ENCODE results near the gene EMILIN1.

GRCh38 chr2:27039426-27039825 is 39.0 kb upstream of the EMILIN1 start:
- TF ChIP-seq CTCF (IDR thresholded peaks at IDR 0.05), result no peak
- TF ChIP-seq POLR2AphosphoS5 (IDR thresholded peaks at IDR 0.05; ENCODE audit: low read depth, low read length), result no peak

Data from Panc1 (cell line).